ENCODE results near the gene ZNF407.

The ZNF407 gene

GRCh38 chr18:74597034-74597661 lies 522 bp upstream of the ZNF407 start:
- TF ChIP-seq CTCF (IDR thresholded peaks at IDR 0.05; ENCODE audit: insufficient read depth, low read depth, low read length, missing control alignments): no peak
- peak overlapping the region; percentile 61 for H3K4me3 ChIP-seq (ENCODE audit: low read depth, low read length)
- peak; percentile 74 for DNase-seq (ENCODE audit: low read depth)

- peak overlapping the region; percentile 61 for H3K4me3 ChIP-seq (ENCODE audit: low read depth, low read length)
- TF ChIP-seq CTCF (IDR thresholded peaks at IDR 0.05; ENCODE audit: insufficient read depth, low read depth, low read length, missing control alignments): no peak
- peak; percentile 85 for DNase-seq (ENCODE audit: low read depth)
Measured at GRCh38 chr18:74598350-74599001, 806 bp downstream of the ZNF407 start.

- H3K4me3 ChIP-seq (ENCODE audit: low read depth, low read length): no peak overlapping the region
- TF ChIP-seq CTCF (IDR thresholded peaks at IDR 0.05; ENCODE audit: insufficient read depth, low read depth, low read length, missing control alignments): no peak
- no peak for DNase-seq (ENCODE audit: low read depth)
Measured at GRCh38 chr18:74604361-74604760, 6.7 kb downstream of the ZNF407 start.

GRCh38 chr18:74604774-74605173 lies 7.1 kb downstream of the ZNF407 start:
- DNase-seq (ENCODE audit: low read depth): no peak
- H3K4me3 ChIP-seq (ENCODE audit: low read depth, low read length): no peak overlapping the region
- TF ChIP-seq CTCF (IDR thresholded peaks at IDR 0.05; ENCODE audit: insufficient read depth, low read depth, low read length, missing control alignments): no peak

GRCh38 chr18:74608681-74609080 lies 11.0 kb downstream of the ZNF407 start:
- no peak overlapping the region for H3K4me3 ChIP-seq (ENCODE audit: low read depth, low read length)
- TF ChIP-seq CTCF (IDR thresholded peaks at IDR 0.05; ENCODE audit: insufficient read depth, low read depth, low read length, missing control alignments): no peak
- no peak for DNase-seq (ENCODE audit: low read depth)

- no peak for DNase-seq (ENCODE audit: low read depth)
- TF ChIP-seq CTCF (IDR thresholded peaks at IDR 0.05; ENCODE audit: insufficient read depth, low read depth, low read length, missing control alignments): no peak
- H3K4me3 ChIP-seq (ENCODE audit: low read depth, low read length): no peak overlapping the region
Measured at GRCh38 chr18:74609535-74609934, 11.9 kb downstream of the ZNF407 start.
